A549 (cell line): ENCODE data around the gene ABL1. TPM values are rescaled to one million over a fixed set of nuclear protein-coding genes. Genes with fewer than 3 reads are reported as not detected.

ENCODE experiments used
- ATAC-seq, 2 experiments: fragments of 200-7000 bp in 1 of 2; fragments of >200 bp in 1 of 2; cut with Nextera tagmentation in 1 of 2; cut with Tn5 transposase in 1 of 2; 3 replicates each; pipeline versions ENCODE4 v1.8.0 to v1.9.1; 2018 to 2020; ENCODE audit warnings: mild to moderate bottlenecking in 1 of 2, moderate library complexity in 1 of 2
- CTCF ChIA-PET: fragments of 300-600 bp; sonication (Branson Sonifier 250); formaldehyde crosslinking; extraction: SDS; loops from one replicate; lab custom pipeline; 2021; ENCODE audit warnings: antibody characterized with exemption, inconsistent platforms; lab: Yijun Ruan, JAX
- POLR2A ChIA-PET: fragments of 350-600 bp; formaldehyde crosslinking; extraction: SDS; loops from one replicate; lab custom pipeline; 2021; ENCODE audit warnings: antibody characterized with exemption, inconsistent platforms; lab: Yijun Ruan, JAX
- DNase-seq, 2 experiments: peaks; one replicate each; pipeline versions ENCODE4 v3.0.0 to v3.0.0-alpha.2; 2011 to 2016; ENCODE audit warnings: low read depth in 1 of 2, low spot score in 1 of 2
- FAIRE-seq: peaks from 2 replicates; lab custom pipeline; 2011; peaks lifted over from hg19 to GRCh38; lab: Jason Lieb, UNC
- H3K27ac ChIP-seq, 2 experiments: fragments of >200 bp; sonication (Bioruptor Twin); formaldehyde crosslinking; 3 replicates each; pipeline ENCODE4 v1.5.1; 2016 to 2017
- H3K4me1 ChIP-seq: fragments of >200 bp; sonication (Bioruptor Twin); formaldehyde crosslinking; 3 replicates; pipeline ENCODE4 v1.6.1; 2016
- H3K4me2 ChIP-seq: fragments of >200 bp; sonication (Bioruptor Twin); formaldehyde crosslinking; 3 replicates; pipeline ENCODE4 v1.6.1; 2016
- H3K4me3 ChIP-seq: fragments of >200 bp; sonication (Bioruptor Twin); formaldehyde crosslinking; 3 replicates; pipeline ENCODE4 v1.5.1; 2016
- H3K9me3 ChIP-seq: fragments of >200 bp; sonication (Bioruptor Twin); formaldehyde crosslinking; 3 replicates; pipeline ENCODE4 v1.6.1; 2016
- CBX2 ChIP-seq: fragments of 200-600 bp; sonication (generic); IDR thresholded peaks from 2 replicates; pipeline ENCODE4 v1.6.1; 2016; ENCODE audit warnings: low read depth, mild to moderate bottlenecking, borderline replicate concordance
- CBX8 ChIP-seq: fragments of 200-600 bp; sonication (generic); IDR thresholded peaks from 2 replicates; pipeline ENCODE4 v1.6.1; 2016
- CHD4 ChIP-seq: fragments of 200-600 bp; sonication (generic); IDR thresholded peaks from 2 replicates; pipeline ENCODE4 v1.6.1; 2016; ENCODE audit warnings: antibody characterized with exemption, mild to moderate bottlenecking, borderline replicate concordance
- EHMT2 ChIP-seq: fragments of 200-600 bp; sonication (generic); IDR thresholded peaks from 2 replicates; pipeline ENCODE4 v1.6.1; 2016; ENCODE audit warnings: antibody characterized with exemption, low read depth, mild to moderate bottlenecking, moderate library complexity
- EP300 ChIP-seq, 2 experiments: fragments of >200 bp; sonication (Bioruptor Twin); formaldehyde crosslinking; IDR thresholded peaks; 2 replicates in 1 of 2; 3 replicates in 1 of 2; pipeline ENCODE4 v1.6.1; 2016 to 2017
- ESRRA ChIP-seq: fragments of 150-350 bp; IDR thresholded peaks from 2 replicates; pipeline ENCODE4 v1.6.1; 2014; ENCODE audit warnings: mild to moderate bottlenecking, low read length, borderline replicate concordance
- FOSB ChIP-seq: fragments of 250-450 bp; sonication (Bioruptor Pico); IDR thresholded peaks from 2 replicates; pipeline ENCODE4 v1.5.0; 2020; ENCODE audit warnings: mild to moderate bottlenecking, moderate library complexity
- FOSL2 ChIP-seq, 2 experiments: fragments of 450-650 bp in 1 of 2; fragments of >200 bp in 1 of 2; sonication (Bioruptor Twin) in 1 of 2; formaldehyde crosslinking; IDR thresholded peaks; 2 replicates each; pipeline versions ENCODE4 v1.5.0 to v1.6.1; 2016 to 2020; ENCODE audit warnings: mild to moderate bottlenecking in 1 of 2, moderate library complexity in 1 of 2
- FOXS1 ChIP-seq: fragments of 250-450 bp; sonication (Bioruptor Pico); IDR thresholded peaks from 2 replicates; pipeline ENCODE4 v1.5.0; 2020; ENCODE audit warnings: mild to moderate bottlenecking, moderate library complexity
- HDAC2 ChIP-seq: fragments of 200-600 bp; sonication (generic); IDR thresholded peaks from 2 replicates; pipeline ENCODE4 v1.6.1; 2016
- HOXA7 ChIP-seq: fragments of 250-450 bp; sonication (Bioruptor Pico); IDR thresholded peaks from 2 replicates; pipeline ENCODE4 v1.5.0; 2020; ENCODE audit warnings: mild to moderate bottlenecking, moderate library complexity
- HOXB5 ChIP-seq: fragments of 250-450 bp; sonication (Bioruptor Pico); IDR thresholded peaks from 2 replicates; pipeline ENCODE4 v1.5.0; 2020; ENCODE audit warnings: mild to moderate bottlenecking, moderate library complexity
- JUNB ChIP-seq: fragments of >200 bp; sonication (Bioruptor Twin); formaldehyde crosslinking; IDR thresholded peaks from 2 replicates; pipeline ENCODE4 v1.6.1; 2016
- KDM1A ChIP-seq: fragments of 200-600 bp; sonication (generic); IDR thresholded peaks from 2 replicates; pipeline ENCODE4 v1.6.1; 2016; ENCODE audit warnings: low read depth, mild to moderate bottlenecking
- MAZ ChIP-seq: fragments of 150-350 bp; IDR thresholded peaks from 2 replicates; pipeline ENCODE4 v1.6.1; 2014; ENCODE audit warnings: antibody characterized with exemption, low read depth, low read length, borderline replicate concordance
- NPAS2 ChIP-seq: fragments of 250-450 bp; sonication (Bioruptor Pico); IDR thresholded peaks from 2 replicates; pipeline ENCODE4 v1.8.0; 2022; ENCODE audit warnings: mild to moderate bottlenecking, moderate library complexity, borderline replicate concordance
- PBX3 ChIP-seq: IDR thresholded peaks from 2 replicates; pipeline ENCODE4 v1.6.1; 2012
- RAD21 ChIP-seq, 2 experiments: fragments of >200 bp in 1 of 2; sonication (Bioruptor Twin) in 1 of 2; formaldehyde crosslinking in 1 of 2; IDR thresholded peaks in 1 of 2; conservative IDR thresholded peaks in 1 of 2; 2 replicates in 1 of 2; 3 replicates in 1 of 2; pipeline ENCODE4 v1.6.1; 2012 to 2018; ENCODE audit warnings: inconsistent platforms in 1 of 2
- RCOR1 ChIP-seq: fragments of 150-350 bp; IDR thresholded peaks from 2 replicates; pipeline ENCODE4 v1.6.1; 2014; ENCODE audit warnings: antibody characterized with exemption, low read length, low read depth
- SREBF2 ChIP-seq: fragments of 450-650 bp; IDR thresholded peaks from 2 replicates; pipeline ENCODE4 v1.6.1; 2014; ENCODE audit warnings: mild to moderate bottlenecking, moderate library complexity
- TFCP2L1 ChIP-seq: fragments of 250-450 bp; sonication (Bioruptor Pico); IDR thresholded peaks from 2 replicates; pipeline ENCODE4 v1.5.0; 2021; ENCODE audit warnings: mild to moderate bottlenecking
- TP53 ChIP-seq: fragments of 250-450 bp; sonication (Bioruptor Pico); IDR thresholded peaks from 2 replicates; pipeline ENCODE4 v1.5.0; 2021; ENCODE audit warnings: mild to moderate bottlenecking, moderate library complexity
- ZC3H11A ChIP-seq: fragments of 450-650 bp; IDR thresholded peaks from 2 replicates; pipeline ENCODE4 v1.6.1; 2014; ENCODE audit warnings: antibody characterized with exemption, mild to moderate bottlenecking
- ZFP36 ChIP-seq: fragments of 450-650 bp; IDR thresholded peaks from 2 replicates; pipeline ENCODE4 v1.6.1; 2014; ENCODE audit warnings: borderline replicate concordance; ENCODE audit not compliant: partially characterized antibody
- ZNF302 ChIP-seq: fragments of 250-450 bp; sonication (Bioruptor Pico); IDR thresholded peaks from 2 replicates; pipeline ENCODE4 v1.9.0; 2021; ENCODE audit warnings: inconsistent platforms, mild to moderate bottlenecking, moderate library complexity
- WGBS: methylation state at CpG from one replicate; pipeline ENCODE4 v1.1.6; 2017; ENCODE audit errors: missing lambda C conversion rate; 5-methylcytosine and 5-hydroxymethylcytosine counted together
- polyA plus RNA-seq, 4 experiments: library from polyadenylated mRNA; depleted of rRNA in 3 of 4; stranded (reverse); fragments of >200 nt; fragmentation: RNase III in 1 of 4; extraction: RNeasy Plus Mini Kit Qiagen cat#74134 plus additional on column Dnase treatment in 1 of 4; gene quantifications; 2 replicates in 3 of 4; 3 replicates in 1 of 4; pipeline ENCODE4 v1.2.3, GENCODE V29; 2011 to 2017

The ABL1 gene
- polyA plus RNA-seq, 2 of the 4 experiments (the other 2 are of a cell fraction) = 26.5 to 32.4 TPM

- Histone ChIP-seq H3K4me1 (no peaks in the 10 kb centered on the region), H3K4me2 (no peak overlapping the region), H3K4me3 (no peak overlapping the region), H3K27ac (no peak overlapping the region), H3K9me3 (0 out of 3 replicates have a peak, but pooled peaks cover 3% of the 10 kb centered on the region)
- TF ChIP-seq EP300 (IDR thresholded peaks at IDR 0.05) = no peak
- no peak for TF ChIP-seq HOXB5 (CRISPR knock-in tag)
- no peak for TF ChIP-seq KDM1A
- TF ChIP-seq NPAS2 = no peak
- no peak for TF ChIP-seq FOSB (CRISPR knock-in tag)
- TF ChIP-seq CBX8 = no peak
- no peak for TF ChIP-seq ZC3H11A
- TF ChIP-seq HOXA7 (CRISPR knock-in tag) = no peak
- no peak for TF ChIP-seq SREBF2
- TF ChIP-seq MAZ = no peak
- TF ChIP-seq ESRRA = no peak
- TF ChIP-seq HDAC2 = no peak
- TF ChIP-seq CHD4 = no peak
- DNase-seq (no peak), FAIRE-seq (no peak), ATAC-seq (no peak)
- ChIA-PET POLR2A (no interaction called here), CTCF (interaction anchor here (0.7 to 1.4 kb wide), 2 partner anchors 53 to 128 kb away, joined by 3 to 4 read pairs; no protein-coding TSS in a partner anchor)
Measured at GRCh38 chr9:130810609-130811136, 24.4 kb upstream of the ABL1 start.

- ChIA-PET POLR2A (interaction anchor here (0.5 kb wide), 1 partner anchor 466 kb away, joined by 5 read pairs; no protein-coding TSS in a partner anchor), CTCF (interaction anchor here (0.6 to 2.9 kb wide), 12 partner anchors 8 to 277 kb away, joined by 3 to 7 read pairs (median 4); no protein-coding TSS in a partner anchor)
- FAIRE-seq (no peak), DNase-seq (no peak), ATAC-seq (no peak)
- WGBS = 91% methylated on average over 9 of the region's 9 CpGs
- H3K27ac ChIP-seq = no peak overlapping the region
- no peak overlapping the region for H3K4me2 ChIP-seq
- no peak for TF ChIP-seq ZFP36
- 0 out of 3 replicates have a peak, but pooled peaks cover 2% of the 10 kb centered on the region for H3K9me3 ChIP-seq
- no peak overlapping the region for H3K4me3 ChIP-seq
- H3K4me1 ChIP-seq = no peaks in the 10 kb centered on the region
Measured at GRCh38 chr9:130815242-130815808, 19.7 kb upstream of the ABL1 start.

- CTCF ChIA-PET = interaction anchor here (0.6 to 0.8 kb wide), 3 partner anchors 43 to 92 kb away, joined by 3 read pairs; no protein-coding TSS in a partner anchor
- no peak for ATAC-seq
Measured at GRCh38 chr9:130817914-130818313, 17.1 kb upstream of the ABL1 start.

More at GRCh38 chr9:130817914-130818313, 17.1 kb upstream of the ABL1 start:
- POLR2A ChIA-PET = no interaction called here
- H3K4me2 ChIP-seq = no peak overlapping the region
- DNase-seq (no peak), FAIRE-seq (no peak)
- no peak overlapping the region for H3K27ac ChIP-seq
- TF ChIP-seq ZC3H11A = no peak
- TF ChIP-seq KDM1A = no peak
- TF ChIP-seq RAD21 (conservative IDR thresholded peaks at IDR 0.05 in 1 of 2, IDR thresholded peaks at IDR 0.05 in 1 of 2) = no peak
- no peak for TF ChIP-seq FOSL2 (IDR thresholded peaks at IDR 0.05)
- TF ChIP-seq FOSL2 (CRISPR knock-in tag; IDR thresholded peaks at IDR 0.05) = no peak
- TF ChIP-seq ZNF302 = no peak
- TF ChIP-seq RCOR1 = no peak
- no peak for TF ChIP-seq PBX3
- TF ChIP-seq SREBF2 = no peak
- TF ChIP-seq TP53 = no peak
- no peak for TF ChIP-seq NPAS2
- no peak for TF ChIP-seq FOXS1
- no peak for TF ChIP-seq CBX2
- TF ChIP-seq JUNB = no peak
- TF ChIP-seq TFCP2L1 (CRISPR knock-in tag) = no peak
- TF ChIP-seq HOXA7 (CRISPR knock-in tag) = no peak
- no peak for TF ChIP-seq EHMT2
- WGBS = 93% methylated on average over 6 of the region's 6 CpGs
- H3K4me1 ChIP-seq = no peaks in the 10 kb centered on the region
- H3K4me3 ChIP-seq = no peak overlapping the region
- no peaks in the 10 kb centered on the region for H3K9me3 ChIP-seq
